Ovary (tissue), 9 donors: ENCODE results near the gene PCBP3. TPM values are rescaled to one million over a fixed set of nuclear protein-coding genes. Genes with fewer than 3 reads are reported as not detected.
"Not testable (repeated sequence)": the region's sequence is repeated elsewhere in the genome, so short reads cannot be mapped to it uniquely, and the experiment has no call there.

Experiments used
- DNase-seq, 5 donors: peaks; one replicate each; pipeline ENCODE4 v3.0.0-alpha.2; 2019 to 2020
- H3K27ac ChIP-seq, 2 donors: fragments of 200-600 bp; one replicate each; pipeline versions ENCODE4 v1.5.1 to v1.8.0; 2019 to 2022
- H3K27me3 ChIP-seq: fragments of 200-600 bp; one replicate; pipeline ENCODE4 v1.8.0; 2022
- H3K36me3 ChIP-seq: fragments of 200-600 bp; sonication (generic); one replicate; pipeline ENCODE4 v1.5.1; 2019
- H3K4me1 ChIP-seq: one replicate; pipeline ENCODE4 v1.8.1; 2013; ENCODE audit warnings: mild to moderate bottlenecking, moderate library complexity; ENCODE audit not compliant: insufficient read depth
- H3K4me3 ChIP-seq: fragments of 200-600 bp; sonication (generic); one replicate; pipeline ENCODE4 v1.5.1; 2017
- H3K9me3 ChIP-seq, 2 donors: fragments of 200-600 bp in 1 of 2; sonication (generic) in 1 of 2; one replicate each; pipeline versions ENCODE4 v1.5.1 to v1.8.1; 2013 to 2019; ENCODE audit warnings: mild to moderate bottlenecking in 1 of 2, moderate library complexity in 1 of 2
- EP300 ChIP-seq: sonication (generic); formaldehyde crosslinking; IDR thresholded peaks from one replicate; pipeline ENCODE4 v1.6.1; 2017; ENCODE audit warnings: antibody characterized with exemption
- POLR2A ChIP-seq: fragments of 450-650 bp; IDR thresholded peaks from one replicate; pipeline ENCODE4 v1.6.1; 2017; ENCODE audit warnings: antibody characterized with exemption, mild to moderate bottlenecking, moderate library complexity
- WGBS, 3 donors: extraction: QIAGEN DNeasy Blood & Tissue Kit in 1 of 3; methylation state at CpG; one replicate each; pipeline versions ENCODE4 v1.1.5 to v1.1.7; 2013 to 2017; 5-methylcytosine and 5-hydroxymethylcytosine counted together
- intact Hi-C, 4 donors: fragments of 100-400 bp; cut with DNase I; formaldehyde crosslinking; loops; one replicate each; pipeline versions ENCODE4 v1.11.0 to v1.15.1; 2022 to 2023
- polyA plus RNA-seq, 2 donors: library from polyadenylated mRNA; stranded (reverse); fragments of 200-250 nt in 1 of 2; fragments of 350-450 nt in 1 of 2; fragmentation: Illumina TruSeq in 1 of 2; extraction: RNeasy Lipid Tissue Mini Kit (QIAGEN cat#74804) in 1 of 2; gene quantifications; one replicate each; pipeline ENCODE4 v1.2.3, GENCODE V29; 2013 to 2014
- total RNA-seq, 7 donors: library from RNA; depleted of rRNA in 2 of 7; stranded (reverse); fragments of >200 nt in 2 of 7; fragmentation: NEBNext Ultra II Directional in 3 of 7; extraction: Animal tissue kit (Norgen Biotek cat#: 25700) in 3 of 7; gene quantifications; one replicate each; pipeline versions ENCODE4 v1.1.0 to v1.2.4, GENCODE V29; 2016 to 2023
- TF ChIP-seq, protein P1 (sequence below), 3 donors: fragments of 450-650 bp in 2 of 3; fragments of 200-600 bp in 1 of 3; IDR thresholded peaks; one replicate each; pipeline versions ENCODE4 v1.5.1 to v1.8.0; 2016 to 2022; ENCODE audit warnings: antibody characterized with exemption in 3 of 3, mild to moderate bottlenecking in 1 of 3
- donor health status: DM: no; HTN: no; CAD: no; lungs with moderate emphysema.
- donor health status: DM: no; HTN: no; CAD: no.
- donor health status: Bipolar disorder and iron deficiency.
- donor health status: DM: yes; HTN: yes; CAD: no.
- donor health status: DM: no; HTN: no; CAD: no.
- donor health status: DM: yes; HTN: yes; CAD: no.

Gene PCBP3
- total and polyA plus RNA-seq, 9 donors: 2.4 to 10.1 (median 5.4) TPM

DNA sequence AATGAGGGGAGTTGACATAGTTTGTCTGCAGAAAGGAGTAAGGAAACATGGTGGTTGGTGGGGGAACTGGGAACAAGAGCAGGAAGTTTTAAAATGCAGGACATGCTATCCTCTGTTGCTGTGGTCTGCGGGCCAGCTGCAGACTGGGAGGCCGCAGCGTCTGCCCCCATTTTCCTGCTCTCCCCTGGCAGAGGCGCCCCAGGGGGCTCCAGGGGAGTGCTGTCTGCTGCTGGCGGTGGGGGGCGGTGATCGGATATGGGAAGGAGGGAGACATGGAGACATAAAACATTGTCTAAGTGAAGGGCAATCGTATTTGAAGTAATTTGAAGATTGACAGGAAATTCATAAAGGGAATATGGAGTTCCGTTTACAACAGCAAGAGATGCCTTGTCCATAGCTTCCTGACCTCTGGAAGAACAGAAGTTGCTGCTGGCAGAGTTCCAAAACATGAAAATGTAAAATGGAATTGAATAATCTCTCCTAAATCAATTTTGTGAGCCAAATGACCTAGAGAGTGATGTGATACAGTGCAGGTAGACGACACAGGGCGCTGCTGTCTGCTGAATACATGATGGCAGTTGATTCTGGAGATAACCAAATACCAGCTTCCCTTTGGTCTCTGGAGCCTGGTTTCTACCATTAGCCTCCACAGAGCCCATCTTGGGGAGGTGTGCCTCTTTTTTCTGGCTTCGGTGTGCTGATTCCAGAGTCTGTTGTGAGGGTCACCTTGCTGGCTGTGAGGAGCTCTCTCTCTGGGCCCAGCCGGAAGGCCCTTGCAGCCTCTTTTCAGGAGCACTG, 61.0 kb downstream of the PCBP3 start:
- H3K27ac ChIP-seq: no peak overlapping the region
- H3K27me3 ChIP-seq: no peaks in the 10 kb centered on the region
- H3K4me3 ChIP-seq: no peak overlapping the region
- no peak for TF ChIP-seq EP300
- TF ChIP-seq POLR2A: no peak
- no peaks in the 10 kb centered on the region for H3K4me1 ChIP-seq
- intact Hi-C loops: no loop called here
- WGBS, 3 donors: 81 to 86% (median 83%) methylated on average over 13 of the region's 13 CpGs
- H3K9me3 ChIP-seq: no peaks in the 10 kb centered on the region
- no peaks in the 10 kb centered on the region for H3K36me3 ChIP-seq
- DNase-seq: no peak

DNA sequence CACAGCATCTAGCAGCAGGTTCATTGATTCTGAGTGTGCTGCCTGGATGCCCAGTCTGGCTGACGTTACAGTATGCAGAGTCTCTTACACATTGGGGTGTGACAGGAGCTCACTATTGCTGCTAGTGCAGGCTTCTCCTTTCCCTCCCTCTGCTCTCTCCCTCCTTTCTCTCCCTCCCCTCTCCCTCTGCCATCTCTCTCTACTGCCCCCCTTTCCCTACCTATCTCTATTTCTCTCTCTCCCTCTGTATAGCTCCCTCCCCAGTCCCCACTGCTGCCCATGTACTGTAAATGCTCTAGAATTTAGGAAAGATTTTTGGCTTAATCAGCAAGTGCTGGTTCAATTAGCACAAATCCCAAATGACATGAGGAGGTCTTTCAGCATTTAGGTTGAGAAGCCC, 62.8 kb downstream of the PCBP3 start:
- intact Hi-C loops: no loop called here
- no peaks in the 10 kb centered on the region for H3K36me3 ChIP-seq
- no peaks in the 10 kb centered on the region for H3K9me3 ChIP-seq
- DNase-seq: no peak
- no peaks in the 10 kb centered on the region for H3K27me3 ChIP-seq
- no peak overlapping the region for H3K27ac ChIP-seq
- WGBS, 3 donors: 64 to 85% (median 74%) methylated on average over 1 of the region's 1 CpG
- H3K4me1 ChIP-seq: no peaks in the 10 kb centered on the region
- H3K4me3 ChIP-seq: no peak overlapping the region
- no peak for TF ChIP-seq EP300
- TF ChIP-seq, protein P1, sequence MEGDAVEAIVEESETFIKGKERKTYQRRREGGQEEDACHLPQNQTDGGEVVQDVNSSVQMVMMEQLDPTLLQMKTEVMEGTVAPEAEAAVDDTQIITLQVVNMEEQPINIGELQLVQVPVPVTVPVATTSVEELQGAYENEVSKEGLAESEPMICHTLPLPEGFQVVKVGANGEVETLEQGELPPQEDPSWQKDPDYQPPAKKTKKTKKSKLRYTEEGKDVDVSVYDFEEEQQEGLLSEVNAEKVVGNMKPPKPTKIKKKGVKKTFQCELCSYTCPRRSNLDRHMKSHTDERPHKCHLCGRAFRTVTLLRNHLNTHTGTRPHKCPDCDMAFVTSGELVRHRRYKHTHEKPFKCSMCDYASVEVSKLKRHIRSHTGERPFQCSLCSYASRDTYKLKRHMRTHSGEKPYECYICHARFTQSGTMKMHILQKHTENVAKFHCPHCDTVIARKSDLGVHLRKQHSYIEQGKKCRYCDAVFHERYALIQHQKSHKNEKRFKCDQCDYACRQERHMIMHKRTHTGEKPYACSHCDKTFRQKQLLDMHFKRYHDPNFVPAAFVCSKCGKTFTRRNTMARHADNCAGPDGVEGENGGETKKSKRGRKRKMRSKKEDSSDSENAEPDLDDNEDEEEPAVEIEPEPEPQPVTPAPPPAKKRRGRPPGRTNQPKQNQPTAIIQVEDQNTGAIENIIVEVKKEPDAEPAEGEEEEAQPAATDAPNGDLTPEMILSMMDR (IDR thresholded peaks at IDR 0.05): no peak
- no peak for TF ChIP-seq POLR2A

DNA sequence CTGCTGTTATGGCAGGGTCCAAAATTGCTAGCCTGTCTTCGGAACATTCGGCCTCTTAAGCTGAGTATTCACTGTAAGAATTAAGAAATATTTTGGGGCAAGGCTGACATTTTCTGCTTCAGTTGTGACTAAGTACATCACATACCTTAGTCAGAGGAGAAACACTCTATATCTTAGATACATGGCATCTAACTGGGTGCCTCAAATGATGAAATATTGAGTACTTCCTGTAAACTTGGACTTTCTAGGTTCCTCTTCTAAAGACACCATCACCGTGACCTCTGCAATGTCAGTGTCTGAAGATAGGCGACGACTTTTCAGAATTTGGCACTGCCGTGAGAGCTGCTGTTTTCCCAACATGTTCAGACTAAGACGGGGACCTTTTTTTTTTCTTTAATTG, 65.6 kb downstream of the PCBP3 start:
- Histone ChIP-seq H3K27me3 (no peaks in the 10 kb centered on the region), H3K4me1 (no peaks in the 10 kb centered on the region), H3K27ac (no peak overlapping the region), H3K9me3 (no peaks in the 10 kb centered on the region), H3K4me3 (no peak overlapping the region), H3K36me3 (no peaks in the 10 kb centered on the region)
- WGBS, 3 donors: 87 to 91% (median 88%) methylated on average over 7 of the region's 7 CpGs
- no peak for DNase-seq
- intact Hi-C loops: no loop called here
- TF ChIP-seq EP300 (no peak), POLR2A (no peak)
- TF ChIP-seq, protein P1 (IDR thresholded peaks at IDR 0.05): no peak

DNA sequence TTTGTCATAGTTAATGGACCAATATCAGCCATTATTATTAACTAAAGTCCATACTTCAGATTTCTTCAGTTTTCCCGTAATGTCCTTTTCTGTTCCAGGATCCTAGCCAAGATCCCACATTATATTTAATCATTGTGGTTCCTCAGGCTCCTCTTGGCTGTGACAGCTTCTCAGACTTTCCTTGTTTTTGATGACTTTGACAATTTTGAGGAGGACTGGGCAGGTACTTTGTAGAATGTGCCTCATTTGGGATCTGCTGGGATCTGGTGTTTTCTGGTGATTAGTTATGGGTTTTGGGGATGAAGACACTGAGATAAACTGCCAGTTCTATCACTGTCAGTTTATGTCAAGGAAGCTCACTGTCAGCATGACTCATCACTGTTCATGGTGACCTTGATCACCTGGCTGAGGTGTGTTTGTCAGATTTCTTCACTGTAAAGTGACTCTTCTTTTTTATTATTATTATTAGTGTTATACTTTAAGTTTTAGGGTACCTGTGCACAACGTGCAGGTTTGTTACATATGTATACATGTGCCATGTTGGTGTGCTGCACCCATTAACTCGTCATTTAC, 66.3 kb downstream of the PCBP3 start:
- WGBS, 3 donors: 80 to 90% (median 86%) methylated on average over 3 of the region's 3 CpGs
- TF ChIP-seq, protein P1 (IDR thresholded peaks at IDR 0.05): no peak
- TF ChIP-seq POLR2A: no peak
- no peak for TF ChIP-seq EP300
- DNase-seq: no peak
- H3K27me3 ChIP-seq: no peaks in the 10 kb centered on the region
- H3K9me3 ChIP-seq: no peaks in the 10 kb centered on the region
- no peaks in the 10 kb centered on the region for H3K36me3 ChIP-seq
- no peak overlapping the region for H3K27ac ChIP-seq
- no peaks in the 10 kb centered on the region for H3K4me1 ChIP-seq
- intact Hi-C loops: no loop called here
- H3K4me3 ChIP-seq: no peak overlapping the region

DNA sequence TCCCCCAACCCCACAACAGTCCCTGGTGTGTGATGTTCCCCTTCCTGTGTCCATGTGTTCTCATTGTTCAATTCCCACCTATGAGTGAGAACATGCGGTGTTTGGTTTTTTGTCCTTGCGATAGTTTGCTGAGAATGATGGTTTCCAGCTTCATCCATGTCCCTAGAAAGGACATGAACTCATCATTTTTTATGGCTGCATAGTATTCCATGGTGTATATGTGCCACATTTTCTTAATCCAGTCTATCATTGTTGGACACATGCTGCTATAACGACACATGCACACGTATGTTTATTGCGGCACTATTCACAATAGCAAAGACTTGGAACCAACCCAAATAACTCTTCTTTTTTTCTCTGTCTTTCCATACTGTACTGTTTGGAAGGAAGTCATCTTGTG, 66.8 kb downstream of the PCBP3 start:
- 91 to 97% (median 95%) methylated on average over 3 to 5 of the region's 5 CpGs for whole genome bisulfite sequencing, 3 donors
- intact Hi-C loops, H3K36me3 ChIP-seq: not testable (repeated sequence)

More for the DNA sequence above, 66.8 kb downstream of the PCBP3 start:
- not testable (repeated sequence) for H3K9me3 ChIP-seq, H3K4me3 ChIP-seq, H3K27me3 ChIP-seq, H3K4me1 ChIP-seq, DNase-seq, H3K27ac ChIP-seq
